ENCODE measurements around the gene EIF3F.

EIF3F gene

DNA sequence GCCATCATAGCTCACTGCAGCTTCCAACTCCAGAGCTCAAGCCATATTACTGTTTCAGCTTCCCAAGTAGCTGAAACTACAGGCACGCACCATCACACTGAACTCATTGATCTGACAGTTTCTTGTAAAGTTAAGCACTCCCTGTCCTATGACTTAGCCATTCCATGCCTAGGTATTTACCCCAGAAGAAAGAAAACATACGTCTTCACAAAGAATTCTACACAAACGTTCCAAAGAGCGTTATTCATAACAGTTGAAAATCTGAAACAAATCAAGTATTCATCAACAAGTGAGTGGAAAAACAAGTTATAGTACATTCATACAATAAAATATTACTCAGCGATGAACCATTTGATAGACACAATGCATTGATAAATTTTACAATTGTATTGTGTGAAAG lies 14.1 kb upstream of the EIF3F start:
- TF ChIP-seq, protein P1, sequence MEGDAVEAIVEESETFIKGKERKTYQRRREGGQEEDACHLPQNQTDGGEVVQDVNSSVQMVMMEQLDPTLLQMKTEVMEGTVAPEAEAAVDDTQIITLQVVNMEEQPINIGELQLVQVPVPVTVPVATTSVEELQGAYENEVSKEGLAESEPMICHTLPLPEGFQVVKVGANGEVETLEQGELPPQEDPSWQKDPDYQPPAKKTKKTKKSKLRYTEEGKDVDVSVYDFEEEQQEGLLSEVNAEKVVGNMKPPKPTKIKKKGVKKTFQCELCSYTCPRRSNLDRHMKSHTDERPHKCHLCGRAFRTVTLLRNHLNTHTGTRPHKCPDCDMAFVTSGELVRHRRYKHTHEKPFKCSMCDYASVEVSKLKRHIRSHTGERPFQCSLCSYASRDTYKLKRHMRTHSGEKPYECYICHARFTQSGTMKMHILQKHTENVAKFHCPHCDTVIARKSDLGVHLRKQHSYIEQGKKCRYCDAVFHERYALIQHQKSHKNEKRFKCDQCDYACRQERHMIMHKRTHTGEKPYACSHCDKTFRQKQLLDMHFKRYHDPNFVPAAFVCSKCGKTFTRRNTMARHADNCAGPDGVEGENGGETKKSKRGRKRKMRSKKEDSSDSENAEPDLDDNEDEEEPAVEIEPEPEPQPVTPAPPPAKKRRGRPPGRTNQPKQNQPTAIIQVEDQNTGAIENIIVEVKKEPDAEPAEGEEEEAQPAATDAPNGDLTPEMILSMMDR (IDR thresholded peaks at IDR 0.05; ENCODE audit: borderline replicate concordance, insufficient read depth, low read depth, low read length), result no peak
- H3K4me3 ChIP-seq (ENCODE audit: low read depth, low read length), result no peak overlapping the region

DNA sequence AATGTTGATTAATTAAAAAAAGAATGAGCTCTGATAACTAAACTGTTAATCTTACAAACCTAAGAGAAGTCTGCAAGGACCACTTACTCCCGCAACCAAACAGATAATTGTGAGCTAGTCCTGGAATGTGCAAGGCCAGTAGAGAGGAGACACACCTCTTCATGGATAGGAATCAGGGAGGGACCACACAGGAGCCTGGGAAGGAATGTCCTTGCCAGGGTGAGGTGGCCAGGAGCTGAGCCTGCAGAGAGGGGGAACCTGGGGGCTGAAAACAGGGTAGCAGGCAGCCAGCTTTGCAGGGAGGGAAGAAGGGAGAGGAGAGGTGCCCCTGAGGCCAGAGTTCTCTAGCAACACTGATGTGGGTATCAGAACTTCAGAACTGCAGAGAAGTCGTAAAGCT lies 12.5 kb upstream of the EIF3F start:
- TF ChIP-seq, protein P1 (IDR thresholded peaks at IDR 0.05; ENCODE audit: borderline replicate concordance, insufficient read depth, low read depth, low read length), result no peak
- H3K4me3 ChIP-seq (ENCODE audit: low read depth, low read length), result no peak overlapping the region

DNA sequence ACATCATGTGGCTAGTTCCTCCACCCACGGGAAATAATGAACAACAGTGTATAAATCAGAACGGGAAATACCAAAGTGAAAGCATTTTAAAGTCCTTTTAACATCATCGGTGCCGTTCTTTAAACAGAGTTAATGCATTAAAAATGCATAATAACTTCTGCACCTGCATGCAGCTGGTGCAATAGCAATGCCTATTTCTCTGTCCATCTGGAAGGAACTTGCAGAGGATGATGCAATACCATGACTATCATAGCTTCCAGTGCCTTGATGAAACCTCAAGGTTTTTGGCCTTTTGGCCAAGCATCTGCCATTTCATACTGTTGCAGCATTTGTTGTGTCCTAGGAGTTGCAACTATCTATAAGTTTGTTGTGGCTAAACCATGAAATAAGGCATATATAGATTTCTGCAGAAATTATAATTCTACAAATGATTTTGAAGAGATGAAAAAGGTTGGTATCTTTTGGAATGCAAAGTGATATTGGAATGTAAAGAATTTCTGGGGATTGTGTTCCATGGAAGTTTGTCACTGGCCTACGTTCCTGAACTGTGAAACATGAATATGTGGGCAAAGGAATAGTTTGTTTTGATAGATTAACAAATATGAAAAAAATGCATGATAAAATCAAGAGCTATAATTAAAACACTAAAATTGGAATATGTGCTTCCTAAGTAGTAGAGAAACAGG lies 9.8 kb upstream of the EIF3F start:
- no peak overlapping the region for H3K4me3 ChIP-seq (ENCODE audit: low read depth, low read length)
- TF ChIP-seq, protein P1 (IDR thresholded peaks at IDR 0.05; ENCODE audit: borderline replicate concordance, insufficient read depth, low read depth, low read length), result no peak

DNA sequence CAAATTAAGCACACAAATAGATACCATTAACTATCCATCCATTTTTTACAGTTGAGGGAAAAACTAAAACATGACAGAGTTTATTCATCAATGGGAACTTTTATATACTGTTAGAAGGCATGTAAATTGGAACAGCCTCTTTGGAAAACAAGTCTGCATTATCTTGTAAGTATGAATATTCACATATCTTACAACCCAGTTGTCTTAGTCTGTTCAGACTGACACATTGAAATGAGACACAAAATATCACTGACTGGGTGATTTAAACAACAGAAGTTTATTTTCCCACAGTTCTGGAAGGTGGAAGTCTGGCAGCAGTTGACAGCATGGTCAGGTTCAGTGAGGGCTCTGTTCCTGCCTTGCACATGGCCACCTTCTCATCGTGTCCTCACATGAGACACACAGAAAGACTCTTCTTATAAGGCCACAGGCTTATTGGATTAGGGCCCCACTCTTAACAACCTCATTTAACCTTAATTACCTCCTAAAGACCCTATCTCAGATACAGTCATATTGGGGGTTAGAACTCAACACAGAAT lies 5.4 kb upstream of the EIF3F start:
- TF ChIP-seq, protein P1 (IDR thresholded peaks at IDR 0.05; ENCODE audit: borderline replicate concordance, insufficient read depth, low read depth, low read length), result no peak
- no peak overlapping the region for H3K4me3 ChIP-seq (ENCODE audit: low read depth, low read length)

DNA sequence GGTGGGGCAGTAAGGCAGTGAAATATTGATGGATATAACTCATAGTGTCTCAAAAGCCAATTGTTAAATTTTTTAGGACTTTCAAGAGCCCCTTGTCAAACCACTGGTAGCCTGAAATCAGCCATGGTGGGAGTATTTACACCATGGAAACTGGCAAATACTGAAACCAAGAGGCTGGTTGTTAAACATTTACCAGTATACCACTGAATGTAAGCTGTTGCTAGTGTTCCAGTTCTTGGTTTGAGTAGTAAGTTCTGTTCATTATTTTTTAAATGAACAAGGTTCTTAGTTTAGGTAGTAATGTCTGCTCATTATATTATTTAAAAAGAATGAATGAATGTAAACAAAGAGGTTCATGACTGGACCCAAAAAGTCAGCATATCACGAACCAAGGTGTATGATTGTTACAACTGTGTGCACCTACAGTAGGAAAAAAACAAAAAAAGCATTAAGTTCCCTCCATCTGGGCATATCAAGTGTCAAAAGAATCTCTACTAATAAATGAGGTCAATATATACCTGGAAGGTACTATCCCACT lies 4.5 kb upstream of the EIF3F start:
- H3K4me3 ChIP-seq (ENCODE audit: low read depth, low read length), result no peak overlapping the region
- TF ChIP-seq, protein P1 (IDR thresholded peaks at IDR 0.05; ENCODE audit: borderline replicate concordance, insufficient read depth, low read depth, low read length), result no peak

DNA sequence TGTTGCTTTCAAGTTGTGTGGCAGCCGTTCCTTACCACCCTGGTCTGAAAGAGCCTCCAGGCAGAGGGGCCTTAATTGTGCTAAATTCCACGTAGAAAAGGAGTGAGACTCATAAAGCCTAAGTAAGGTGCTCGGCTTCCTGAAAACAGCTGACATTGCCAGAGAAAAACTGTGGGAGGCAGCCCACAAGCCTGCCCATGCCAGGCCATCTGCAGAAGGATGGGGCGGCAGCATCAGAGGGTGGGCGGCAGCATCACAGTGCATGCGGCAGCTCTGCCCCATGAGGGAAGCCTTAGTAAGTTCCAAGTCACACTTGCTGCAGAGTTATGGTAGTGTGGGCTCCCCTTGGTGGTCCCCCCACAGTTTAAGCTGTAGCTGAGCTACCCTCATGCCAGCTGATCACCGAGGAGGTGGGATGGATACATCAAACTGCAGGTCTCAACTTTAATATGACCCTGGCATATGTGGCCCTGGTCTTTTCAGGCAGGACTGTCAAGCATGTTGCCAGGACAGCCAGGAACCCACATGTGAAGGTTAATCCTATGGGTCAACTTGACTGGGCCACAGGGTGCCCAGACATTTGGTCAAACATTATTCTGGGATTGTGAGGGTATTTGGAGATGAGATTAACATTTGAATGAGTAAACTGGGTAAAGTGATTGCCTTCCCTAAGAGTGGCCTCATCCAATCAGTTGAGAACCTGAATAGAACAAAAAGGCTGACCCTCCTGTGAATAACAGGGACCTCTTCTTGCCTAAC lies 3.1 kb upstream of the EIF3F start:
- TF ChIP-seq, protein P1 (IDR thresholded peaks at IDR 0.05; ENCODE audit: borderline replicate concordance, insufficient read depth, low read depth, low read length), result no peak
- H3K4me3 ChIP-seq (ENCODE audit: low read depth, low read length), result no peak overlapping the region

DNA sequence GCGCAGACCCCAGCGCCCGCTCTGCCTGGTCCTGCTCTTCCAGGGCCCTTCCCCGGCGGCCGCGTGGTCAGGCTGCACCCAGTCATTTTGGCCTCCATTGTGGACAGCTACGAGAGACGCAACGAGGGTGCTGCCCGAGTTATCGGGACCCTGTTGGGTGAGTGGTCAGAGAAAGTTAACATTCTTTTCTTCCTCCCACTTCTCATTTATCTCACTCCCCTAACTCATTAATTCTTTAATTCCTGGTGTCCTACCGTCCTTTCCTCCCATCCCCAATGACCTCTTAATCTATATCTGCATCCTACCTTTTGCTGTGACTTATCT lies 385 bp downstream of the EIF3F start:
- peak overlapping the region; percentile 61 for H3K4me3 ChIP-seq (ENCODE audit: low read depth, low read length)
